HG03159 (cell line): Measurements from ENCODE around the gene PIF1.
A peak's percentile ranks its signal among the peaks of the same experiment; 100 is the strongest.

ENCODE experiments used
- ATAC-seq: cut with Tn5 transposase; IDR thresholded peaks from one replicate; pipeline ENCODE4 v1.9.1; 2021; ENCODE audit warnings: mild to moderate bottlenecking, moderate library complexity; ENCODE audit not compliant: unreplicated experiment

PIF1 gene

GRCh38 chr15:64825431-64826294 is at the start of gene PIF1:
Gene PIF1 (minus strand): TSS chr15:64825647. CDS start chr15:64824335, 1,312 bp downstream.
- ATAC-seq, result peak; percentile 83

GRCh38 chr15:64870353-64870752 is 44.9 kb upstream of the PIF1 start:
- ATAC-seq, result no peak

- ATAC-seq, result no peak
These were observed 44.1 kb upstream of the PIF1 start for GRCh38 chr15:64869501-64869900.

GRCh38 chr15:64865998-64866520 is 40.6 kb upstream of the PIF1 start:
- ATAC-seq, result no peak

- no peak for ATAC-seq
These were observed 39.9 kb upstream of the PIF1 start for GRCh38 chr15:64865126-64865997.

- ATAC-seq, result no peak
These were observed 38.6 kb upstream of the PIF1 start for GRCh38 chr15:64864068-64864467.

GRCh38 chr15:64862408-64862807 is 37.0 kb upstream of the PIF1 start:
- no peak for ATAC-seq

GRCh38 chr15:64861960-64862359 is 36.5 kb upstream of the PIF1 start:
- ATAC-seq, result no peak

GRCh38 chr15:64861331-64861730 is 35.9 kb upstream of the PIF1 start:
- no peak for ATAC-seq

GRCh38 chr15:64859226-64859625 is 33.8 kb upstream of the PIF1 start:
- no peak for ATAC-seq

- ATAC-seq, result no peak
These were observed 32.7 kb upstream of the PIF1 start for GRCh38 chr15:64858021-64858575.

GRCh38 chr15:64857421-64857820 is 32.0 kb upstream of the PIF1 start:
- ATAC-seq, result no peak

- ATAC-seq, result no peak
These were observed 31.1 kb upstream of the PIF1 start for GRCh38 chr15:64856429-64857145.

GRCh38 chr15:64855205-64855975 is 29.9 kb upstream of the PIF1 start:
- no peak for ATAC-seq

GRCh38 chr15:64854526-64854925 is 29.1 kb upstream of the PIF1 start:
- ATAC-seq, result no peak

- ATAC-seq, result no peak
These were observed 28.6 kb upstream of the PIF1 start for GRCh38 chr15:64854041-64854440.

- ATAC-seq, result no peak
These were observed 26.0 kb upstream of the PIF1 start for GRCh38 chr15:64851503-64851840.

- ATAC-seq, result no peak
These were observed 25.5 kb upstream of the PIF1 start for GRCh38 chr15:64850778-64851502.
